Measurements from ENCODE around the gene C17orf67.
A peak's percentile ranks its signal among the peaks of the same experiment; 100 is the strongest.

C17orf67 gene

GRCh38 chr17:56779898-56780777 lies 53.6 kb downstream of the C17orf67 start:
- Histone ChIP-seq H3K4me3 (ENCODE audit: low read depth, low read length) (peak overlapping the region; percentile 4; the same call in 1 of the 2 replicates), H3K4me1 (no peaks in the 10 kb centered on the region), H3K36me3 (no peaks in the 10 kb centered on the region), H3K27me3 (peaks cover 18% of the 10 kb centered on the region), H3K9me3 (no peaks in the 10 kb centered on the region)
- peak; percentile 73 for DNase-seq
- peak; percentile 89 for TF ChIP-seq CTCF (IDR thresholded peaks at IDR 0.05; ENCODE audit: low read depth, low read length)

- DNase-seq: no peak
- no peaks in the 10 kb centered on the region for H3K9me3 ChIP-seq
- H3K36me3 ChIP-seq: no peaks in the 10 kb centered on the region
- peaks cover 18% of the 10 kb centered on the region for H3K27me3 ChIP-seq
- H3K4me1 ChIP-seq: no peaks in the 10 kb centered on the region
- no peak for TF ChIP-seq CTCF (IDR thresholded peaks at IDR 0.05; ENCODE audit: low read depth, low read length)
- no peak overlapping the region for H3K4me3 ChIP-seq (ENCODE audit: low read depth, low read length)
Measured at GRCh38 chr17:56779322-56779721, 54.4 kb downstream of the C17orf67 start.

- H3K4me1 ChIP-seq: no peaks in the 10 kb centered on the region
- H3K4me3 ChIP-seq (ENCODE audit: low read depth, low read length): no peak overlapping the region
- no peak for DNase-seq
- H3K9me3 ChIP-seq: no peaks in the 10 kb centered on the region
- H3K27me3 ChIP-seq: peaks cover 18% of the 10 kb centered on the region
- H3K36me3 ChIP-seq: no peaks in the 10 kb centered on the region
- no peak for TF ChIP-seq CTCF (IDR thresholded peaks at IDR 0.05; ENCODE audit: low read depth, low read length)
Measured at GRCh38 chr17:56778898-56779297, 54.8 kb downstream of the C17orf67 start.

- peaks cover 21% of the 10 kb centered on the region for H3K27me3 ChIP-seq
- no peak overlapping the region for H3K4me3 ChIP-seq (ENCODE audit: low read depth, low read length)
- no peaks in the 10 kb centered on the region for H3K36me3 ChIP-seq
- H3K4me1 ChIP-seq: no peaks in the 10 kb centered on the region
- H3K9me3 ChIP-seq: no peaks in the 10 kb centered on the region
- DNase-seq: no peak
- TF ChIP-seq CTCF (IDR thresholded peaks at IDR 0.05; ENCODE audit: low read depth, low read length): no peak
Measured at GRCh38 chr17:56777859-56778258, 55.9 kb downstream of the C17orf67 start.

GRCh38 chr17:56774650-56775049 lies 59.1 kb downstream of the C17orf67 start:
- no peak for DNase-seq
- TF ChIP-seq CTCF (IDR thresholded peaks at IDR 0.05; ENCODE audit: low read depth, low read length): no peak
- no peaks in the 10 kb centered on the region for H3K36me3 ChIP-seq
- H3K4me3 ChIP-seq (ENCODE audit: low read depth, low read length): no peak overlapping the region
- H3K27me3 ChIP-seq: peaks cover 21% of the 10 kb centered on the region
- no peaks in the 10 kb centered on the region for H3K9me3 ChIP-seq
- H3K4me1 ChIP-seq: no peaks in the 10 kb centered on the region

GRCh38 chr17:56773124-56773523 lies 60.6 kb downstream of the C17orf67 start:
- H3K4me3 ChIP-seq (ENCODE audit: low read depth, low read length): no peak overlapping the region
- TF ChIP-seq CTCF (IDR thresholded peaks at IDR 0.05; ENCODE audit: low read depth, low read length): no peak
- no peak for DNase-seq
- H3K27me3 ChIP-seq: peaks cover 25% of the 10 kb centered on the region
- H3K9me3 ChIP-seq: no peaks in the 10 kb centered on the region
- no peaks in the 10 kb centered on the region for H3K36me3 ChIP-seq
- no peaks in the 10 kb centered on the region for H3K4me1 ChIP-seq
